Astrocyte (in vitro differentiated cells and primary cell): ENCODE results near the gene AATK.

Experiments
- CTCF ChIP-seq: IDR thresholded peaks from 2 replicates; pipeline ENCODE4 v1.5.1; 2011; ENCODE audit warnings: low read depth, mild to moderate bottlenecking, inconsistent platforms, low read length, moderate library complexity; ENCODE audit not compliant: insufficient read depth
- EZH2 ChIP-seq: IDR thresholded peaks from 2 replicates; pipeline ENCODE4 v1.6.1; 2012; ENCODE audit warnings: mild to moderate bottlenecking, low read length, inconsistent platforms; ENCODE audit not compliant: insufficient read depth

DNA sequence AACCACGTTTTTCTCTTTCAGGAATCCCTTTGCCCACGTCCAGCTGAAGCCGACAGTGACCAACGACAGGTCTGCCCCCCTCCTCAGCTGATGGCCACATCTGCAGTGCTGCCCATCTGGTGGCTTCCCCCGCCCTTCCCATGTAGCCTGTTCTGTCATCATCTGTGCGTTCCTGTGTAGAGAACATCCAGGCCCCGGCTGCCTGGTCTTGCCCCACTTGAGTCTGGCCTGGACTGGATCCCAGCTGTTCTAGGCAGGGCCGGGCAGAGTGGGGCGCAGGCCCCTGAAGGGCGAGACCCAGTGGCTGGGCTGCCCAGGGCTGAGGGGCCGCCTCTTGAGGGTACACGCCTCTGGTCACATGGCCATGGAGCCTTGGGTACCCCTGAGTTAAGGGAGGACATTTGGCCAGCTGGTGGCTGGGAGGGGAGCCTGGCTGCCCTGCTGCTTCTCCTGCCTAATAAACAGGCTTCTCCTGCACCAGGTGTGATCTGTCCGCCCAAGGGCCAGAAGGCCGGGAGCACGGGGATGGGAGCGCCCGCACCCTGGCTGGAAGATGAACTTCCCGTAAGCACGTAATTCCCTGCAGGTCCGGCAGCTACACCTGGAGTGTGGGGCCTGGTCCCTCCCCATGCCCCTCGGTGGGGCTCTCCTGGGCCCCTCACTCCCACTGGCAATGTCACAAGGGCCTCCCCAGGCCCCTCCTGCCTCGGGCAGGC, 50.1 kb downstream of the AATK start:
- TF ChIP-seq CTCF (no peak), EZH2 (no peak)
